GM15510 (cell line): ENCODE data around the gene HK1.

ENCODE experiments used
- POLR2A ChIP-seq: IDR thresholded peaks from 3 replicates; pipeline ENCODE4 v1.6.1; 2011; ENCODE audit warnings: borderline replicate concordance; ENCODE audit not compliant: insufficient read length; ENCODE audit errors: extremely low read depth

Gene HK1

DNA sequence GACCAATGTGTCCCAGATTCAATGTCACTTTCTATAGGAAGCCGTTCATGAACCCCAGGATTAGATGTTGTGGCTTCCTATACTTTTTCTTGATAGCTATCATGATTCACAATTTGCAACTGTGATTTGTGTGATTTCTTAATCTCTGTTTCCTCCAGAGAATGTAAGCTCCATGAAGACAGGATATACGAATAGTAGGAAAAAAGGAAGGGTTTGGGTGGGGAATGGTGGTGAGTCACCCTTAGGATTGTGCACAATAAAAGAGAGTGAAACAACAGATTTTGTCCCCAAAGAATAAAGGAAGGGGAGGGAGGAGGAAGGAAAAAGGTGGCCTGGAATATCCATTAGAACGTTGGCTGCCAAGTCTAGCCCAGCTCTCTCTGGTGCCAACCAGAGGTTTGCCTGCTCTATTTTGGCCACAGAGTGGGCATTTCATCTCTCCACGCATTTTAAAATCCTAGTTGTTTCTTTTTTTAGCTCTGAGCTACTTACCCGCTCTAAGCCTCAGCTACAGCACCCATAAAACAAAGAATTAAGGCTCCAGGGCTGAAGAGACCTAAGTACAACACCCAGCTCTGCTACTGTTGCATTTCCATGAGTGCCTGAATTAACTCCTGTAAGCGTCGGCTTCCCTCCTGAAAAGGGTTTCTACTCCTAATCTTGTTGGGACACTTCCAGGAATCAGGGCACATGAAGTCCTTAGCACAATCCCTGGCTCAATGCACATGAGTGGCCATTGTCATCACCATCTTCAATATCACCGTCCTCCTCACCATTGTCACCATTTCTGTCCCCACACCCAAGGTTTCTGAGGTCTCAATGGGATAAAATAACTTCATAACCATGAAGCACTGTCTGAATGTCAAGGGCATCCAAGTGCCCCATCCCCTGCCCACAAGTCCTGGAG is 3.5 kb downstream of the HK1 start:
- TF ChIP-seq POLR2A = no peak

DNA sequence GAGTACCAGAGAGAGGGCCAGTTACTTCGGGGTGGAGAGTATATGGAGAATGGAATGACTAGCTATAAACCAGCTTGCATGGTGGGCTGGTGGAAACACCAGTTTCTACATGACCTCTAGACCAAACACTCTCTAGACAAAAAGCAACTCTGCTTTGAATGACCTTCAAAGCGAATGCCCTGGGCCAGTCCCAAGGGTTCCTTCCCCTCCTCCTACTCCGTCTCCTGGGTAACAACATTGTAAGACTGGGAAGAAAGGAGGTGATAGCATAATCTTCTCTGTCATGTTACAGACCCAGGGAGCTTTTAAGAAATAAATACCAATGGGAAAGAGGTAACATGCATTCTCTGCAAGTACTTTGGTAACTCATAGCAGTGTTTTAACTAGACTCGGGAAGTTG is 7.4 kb downstream of the HK1 start:
- TF ChIP-seq POLR2A = no peak

DNA sequence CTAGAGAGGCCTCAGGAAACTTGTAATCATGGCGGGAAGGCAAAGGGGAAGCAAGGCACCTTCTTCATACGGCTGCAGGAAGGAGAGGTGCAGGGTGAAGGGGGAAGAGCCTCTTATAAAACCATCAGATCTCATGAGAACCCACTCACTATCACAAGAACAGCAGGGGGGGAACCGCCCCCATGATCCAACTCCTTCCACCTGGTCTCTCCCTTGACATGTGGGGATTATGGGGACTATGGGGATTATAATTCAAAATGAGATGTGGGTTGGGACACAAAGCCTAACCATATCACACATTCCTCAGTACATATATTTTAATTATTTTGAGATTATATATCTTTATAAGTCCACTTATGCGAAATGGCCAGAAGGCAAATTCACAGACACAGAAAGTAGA is 8.9 kb downstream of the HK1 start:
- no peak for TF ChIP-seq POLR2A

DNA sequence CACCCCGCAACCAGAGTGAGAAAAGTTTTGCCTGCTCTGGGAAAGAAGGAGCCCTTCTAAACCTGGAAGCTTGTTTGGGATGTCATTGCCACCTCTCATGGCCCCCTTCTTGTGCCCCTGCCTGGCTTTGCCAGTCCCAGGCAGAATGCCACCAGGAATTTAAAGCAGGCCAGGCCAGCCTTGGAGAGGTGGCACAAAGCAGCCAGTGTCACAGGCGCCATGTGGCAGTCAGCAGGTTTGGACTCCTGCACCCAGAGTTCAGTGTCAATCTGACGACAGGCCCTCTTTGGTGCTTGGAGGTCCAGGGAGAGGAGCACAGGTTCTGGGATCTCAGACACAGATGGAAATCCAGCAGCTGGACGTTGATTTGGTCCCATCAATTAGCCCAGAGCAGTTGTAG is 12.7 kb downstream of the HK1 start:
- no peak for TF ChIP-seq POLR2A

DNA sequence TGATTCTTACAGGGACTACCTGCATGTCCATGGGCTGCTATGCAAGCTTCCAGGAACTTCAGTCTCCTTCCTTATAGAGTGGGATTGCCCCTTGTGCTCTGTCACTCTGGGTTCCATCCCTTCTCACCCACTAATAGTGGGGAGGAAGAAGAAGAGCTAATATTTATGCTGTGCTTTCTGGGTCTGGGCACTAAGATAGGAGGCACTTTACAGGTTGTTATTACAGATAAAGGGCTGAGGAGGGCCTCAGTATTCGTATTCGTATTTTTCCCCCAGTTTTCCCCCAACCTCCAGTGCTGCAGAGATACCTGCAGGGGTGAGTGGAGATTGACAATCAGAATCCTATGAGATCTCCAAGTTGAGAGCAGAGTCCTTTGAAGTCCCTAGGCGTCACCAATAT is 14.2 kb downstream of the HK1 start:
- TF ChIP-seq POLR2A = no peak

DNA sequence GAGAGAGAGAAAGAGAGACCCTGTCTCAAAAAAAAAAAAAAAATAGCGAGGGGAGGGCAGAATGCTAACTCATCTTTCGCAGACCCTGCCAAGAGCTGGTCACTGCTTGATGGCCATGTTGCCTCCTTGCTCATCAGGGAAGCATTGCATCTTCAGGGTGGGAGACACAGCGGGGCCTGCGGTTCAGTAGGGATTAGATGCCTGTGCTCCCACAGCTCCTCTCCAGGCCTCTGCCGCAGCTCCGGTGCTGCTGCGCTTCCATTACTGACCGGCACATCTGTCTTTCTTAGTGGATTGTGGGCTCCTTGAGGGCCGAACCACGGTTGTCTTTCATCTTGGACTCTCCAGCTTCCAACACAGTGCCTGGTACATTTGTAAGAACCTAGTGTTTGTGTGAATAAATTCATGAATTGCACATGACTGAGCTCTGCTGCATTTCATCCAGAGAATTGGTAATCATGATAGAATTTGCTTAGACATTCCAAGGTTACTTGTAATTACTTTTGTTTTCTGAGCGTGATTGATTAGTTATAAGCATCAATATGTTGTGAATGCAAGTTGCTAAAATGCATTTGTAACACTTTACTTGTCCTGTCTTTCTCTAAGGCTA is 16.8 kb downstream of the HK1 start:
- TF ChIP-seq POLR2A = no peak

DNA sequence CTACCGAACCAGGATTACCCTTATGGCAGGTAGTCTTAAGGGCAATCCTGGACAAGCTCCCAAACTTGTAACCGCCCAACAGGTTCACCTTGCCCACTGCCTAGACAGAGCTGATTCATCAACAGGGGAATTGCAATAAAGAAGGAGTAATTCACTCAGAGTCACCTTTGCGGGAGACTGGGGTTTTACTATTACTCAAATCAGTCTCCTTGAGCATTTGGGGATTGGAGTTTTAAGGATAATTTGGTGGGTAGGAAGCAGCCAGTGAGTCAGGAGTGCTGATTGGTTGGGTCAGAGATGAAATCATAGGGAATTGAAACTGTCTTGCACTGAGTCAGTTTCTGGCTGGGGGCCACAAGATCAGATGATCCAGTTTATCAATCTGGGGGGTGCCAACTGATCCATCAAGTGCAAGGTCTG is 25.3 kb downstream of the HK1 start:
- no peak for TF ChIP-seq POLR2A

DNA sequence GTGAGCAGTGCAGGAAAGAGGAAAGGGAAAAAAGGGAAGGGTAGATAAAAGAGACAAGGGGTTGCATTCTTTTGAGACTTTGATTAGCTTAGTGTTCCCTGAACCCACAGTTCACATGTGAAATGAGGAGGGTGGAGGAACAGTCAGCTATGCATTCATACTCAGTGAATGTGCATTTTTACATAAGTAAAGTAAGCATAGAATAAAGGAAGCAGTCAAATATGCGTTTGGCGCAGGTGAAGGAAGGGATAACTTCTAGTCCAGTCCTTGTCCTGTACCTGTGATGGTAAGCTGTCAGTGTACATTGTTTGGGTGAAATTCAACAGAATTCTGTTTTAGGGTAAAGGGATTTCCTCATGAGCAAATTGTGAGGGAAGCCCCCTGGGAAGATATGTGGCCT is 28.1 kb downstream of the HK1 start:
- TF ChIP-seq POLR2A = no peak

DNA sequence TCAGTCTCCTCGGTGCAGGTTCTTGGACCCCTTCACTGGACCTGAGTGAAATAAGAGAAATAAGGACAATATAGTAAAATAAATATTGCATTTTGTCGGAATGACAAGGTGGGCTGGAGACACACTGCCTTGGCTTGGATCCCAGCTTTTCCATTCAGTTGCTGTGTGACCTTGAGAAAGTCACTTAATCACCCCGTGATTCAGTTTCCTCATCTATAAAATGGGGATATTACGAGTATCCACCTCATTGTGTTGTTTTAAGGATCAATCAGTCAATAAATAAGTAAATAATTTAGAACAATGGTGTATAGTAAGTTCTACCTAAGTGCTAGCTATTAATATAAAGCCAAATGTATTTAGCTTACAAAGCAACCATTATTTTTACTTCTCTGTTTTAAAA is 29.1 kb downstream of the HK1 start:
- TF ChIP-seq POLR2A = no peak

DNA sequence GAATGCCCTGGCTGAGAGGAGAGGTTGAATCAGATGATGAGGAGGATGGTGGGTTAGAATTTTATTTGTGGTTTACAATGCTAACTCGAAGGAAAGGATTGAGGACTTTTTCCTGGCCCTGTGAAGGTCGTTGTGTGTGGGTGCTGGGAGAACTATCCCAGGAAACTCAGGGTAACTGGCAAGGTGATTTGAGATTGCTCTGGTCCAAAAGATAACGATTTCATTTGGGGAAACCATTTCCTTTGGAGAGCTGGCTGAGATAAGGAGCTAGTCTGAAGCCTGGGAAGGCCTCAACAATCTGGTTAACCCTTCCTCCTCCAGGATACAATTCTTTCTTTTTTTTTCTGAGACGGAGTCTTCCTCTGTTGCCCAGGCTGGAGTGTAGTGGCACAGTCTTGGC is 33.0 kb downstream of the HK1 start:
- no peak for TF ChIP-seq POLR2A

DNA sequence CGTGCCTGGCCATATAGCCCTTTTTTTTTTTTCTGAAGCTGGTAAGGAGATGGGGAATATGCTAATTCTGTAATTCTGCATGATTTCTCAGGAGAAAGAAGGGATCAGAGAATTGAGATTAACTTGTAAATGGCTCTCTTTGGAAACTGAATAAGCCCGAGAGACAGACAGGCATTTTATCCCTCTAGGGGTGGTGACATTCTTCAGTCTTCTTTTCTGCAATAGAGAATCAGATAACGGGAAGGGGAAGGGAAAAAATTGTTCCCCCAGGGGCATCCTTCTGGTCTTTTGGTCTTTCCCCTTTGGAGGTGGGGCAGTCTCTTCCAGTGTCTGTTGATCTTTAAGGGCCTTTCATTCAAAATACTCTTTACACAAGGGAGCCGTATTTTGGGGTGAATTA is 34.2 kb downstream of the HK1 start:
- TF ChIP-seq POLR2A = no peak

DNA sequence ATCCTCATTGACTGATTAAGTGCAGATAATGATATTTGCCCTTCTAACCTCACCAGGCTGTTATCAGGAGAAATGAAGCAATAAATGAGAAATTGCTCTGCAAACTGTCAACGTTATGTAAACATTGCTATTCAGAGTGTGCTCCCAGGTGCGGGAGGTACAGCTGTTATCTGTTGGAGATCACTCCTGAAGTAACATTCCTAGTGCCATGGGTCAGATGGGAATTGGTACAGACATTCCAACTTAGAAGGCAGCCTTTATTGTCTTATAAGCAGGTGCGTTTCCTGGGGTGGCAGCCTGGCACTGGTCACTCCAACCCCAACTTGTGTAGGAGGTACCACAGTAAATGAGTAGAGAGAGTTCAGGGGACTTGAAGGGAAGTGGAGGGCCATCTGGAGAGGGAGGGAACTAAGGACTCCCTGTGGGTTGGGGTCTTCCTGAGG is 36.8 kb downstream of the HK1 start:
- no peak for TF ChIP-seq POLR2A

DNA sequence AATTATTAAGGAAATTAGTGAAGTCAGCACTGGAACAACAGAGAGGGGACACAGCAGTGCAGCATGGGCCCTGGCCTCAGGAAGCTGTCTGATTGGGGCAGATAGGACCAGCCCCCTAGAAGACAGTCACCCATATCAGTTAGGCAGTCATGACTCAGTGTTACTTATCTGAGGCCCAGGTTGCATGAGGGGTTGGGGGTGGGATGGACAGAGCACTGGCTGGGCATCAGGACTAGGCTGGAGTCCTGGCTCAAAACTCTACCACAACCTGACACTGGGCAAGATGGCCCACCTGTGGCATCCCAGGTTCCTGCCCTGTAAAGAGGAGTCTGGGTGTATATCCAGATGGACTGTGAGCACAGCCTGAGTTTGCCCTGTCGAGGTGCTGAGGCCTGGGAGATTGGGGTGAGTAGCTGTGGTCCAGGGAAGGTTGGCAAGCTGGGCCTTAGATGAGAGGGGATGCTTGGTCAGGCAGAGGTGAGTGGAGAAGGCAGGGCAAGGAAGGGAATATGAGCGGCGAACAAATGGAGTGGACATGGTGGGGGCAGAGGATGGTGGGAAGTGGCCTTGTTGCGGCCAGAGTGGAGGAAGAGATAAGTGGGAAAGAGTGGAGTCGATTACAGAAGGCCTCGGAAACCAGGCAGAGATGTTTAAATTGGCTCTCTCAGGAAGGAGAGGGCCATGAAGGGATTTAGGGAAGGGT is 37.5 kb downstream of the HK1 start:
- no peak for TF ChIP-seq POLR2A

DNA sequence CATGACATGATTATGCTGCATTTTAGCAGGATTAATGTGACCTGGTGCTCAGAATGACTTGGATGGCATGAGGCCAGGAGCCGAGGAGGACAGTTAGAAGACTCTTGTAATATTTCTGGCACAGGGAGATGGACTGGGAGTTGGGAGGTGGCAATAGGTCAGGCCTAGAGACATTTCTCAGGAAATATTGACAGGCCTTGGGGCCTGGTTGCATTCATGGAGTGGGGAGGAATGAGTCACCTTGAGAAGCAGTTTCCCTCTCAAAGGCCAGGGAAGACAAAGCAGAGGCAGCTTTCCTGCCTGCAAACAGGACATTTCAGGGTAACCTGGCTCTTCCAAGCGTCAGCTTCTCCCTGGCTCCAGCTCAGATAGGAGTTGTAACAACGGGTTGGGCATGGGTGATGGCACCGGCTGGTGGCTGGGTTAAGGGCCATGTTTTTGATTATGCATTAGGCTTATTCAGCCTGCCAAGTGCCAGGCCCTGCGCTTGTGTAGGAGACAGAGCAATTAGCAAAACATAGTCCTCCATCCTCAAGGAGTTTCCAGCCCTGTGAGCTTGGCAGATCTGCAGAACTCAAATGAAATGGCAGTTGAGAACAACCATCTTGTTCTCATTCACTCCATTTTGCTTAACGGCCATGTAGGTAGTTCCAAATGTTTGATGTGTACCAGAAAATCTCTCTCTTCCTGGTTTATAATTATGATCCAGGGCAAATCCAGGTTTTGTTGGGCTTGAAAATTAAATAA is 38.2 kb downstream of the HK1 start:
- TF ChIP-seq POLR2A = no peak

DNA sequence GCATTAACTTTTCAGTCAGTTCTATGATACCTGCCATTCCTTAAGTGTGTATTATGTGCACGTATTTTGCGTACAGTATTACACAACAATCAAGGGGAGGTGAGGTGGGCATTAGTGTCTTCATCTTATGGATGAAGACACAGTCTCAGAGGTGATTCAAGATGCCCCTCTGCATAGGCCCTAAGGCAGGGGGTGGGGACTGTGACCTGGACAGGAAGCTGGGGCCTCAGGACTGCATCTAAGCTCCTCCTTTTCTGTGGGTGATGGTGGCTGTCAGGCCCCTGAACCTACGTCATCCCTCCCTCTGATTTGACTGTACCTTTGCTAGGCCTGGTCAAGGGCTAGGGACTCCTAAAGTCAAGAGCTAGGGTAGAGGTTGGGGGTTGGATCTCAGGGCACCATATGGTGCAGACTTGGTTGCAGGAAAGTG is 38.9 kb downstream of the HK1 start:
- peak; percentile 22 for TF ChIP-seq POLR2A

DNA sequence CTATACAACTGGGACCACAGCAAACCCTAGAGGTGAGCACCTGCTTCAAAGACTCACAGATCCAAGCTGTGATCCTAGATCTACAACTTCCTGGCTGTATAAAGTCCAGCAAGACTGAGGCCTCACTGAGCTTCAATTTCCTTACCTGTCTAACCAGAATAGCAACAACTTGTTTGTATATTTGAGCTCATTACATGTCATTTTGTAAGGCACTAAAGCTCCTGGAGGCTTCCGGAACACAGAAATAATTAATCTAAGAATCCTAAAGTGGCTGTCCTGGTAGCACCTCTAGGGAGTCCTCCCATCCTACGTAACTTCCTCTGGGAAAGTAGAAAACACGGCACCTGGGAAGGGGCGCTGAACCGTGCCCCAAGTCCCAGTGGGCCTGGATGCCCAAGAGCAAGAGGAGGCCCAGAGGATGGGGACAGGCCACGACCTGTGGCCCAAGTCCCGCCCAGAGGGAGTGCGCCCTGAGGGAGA is 39.4 kb downstream of the HK1 start:
- TF ChIP-seq POLR2A = peak; percentile 7
